DOHH2 (cell line): Measurements from ENCODE around the gene SMLR1.
"Not testable (repeated sequence)": the region's sequence is repeated elsewhere in the genome, so short reads cannot be mapped to it uniquely, and the experiment has no call there.

Experiments
- H3F3A ChIP-seq: fragments of 200-600 bp; sonication (generic), shearing (Covaris generic); 2 replicates; pipeline ENCODE4 v1.6.0; 2016; ENCODE audit warnings: antibody characterized with exemption, mild to moderate bottlenecking; ENCODE audit not compliant: control insufficient read depth, insufficient read depth
- H3K27ac ChIP-seq: fragments of 200-600 bp; sonication (generic); 2 replicates; pipeline ENCODE4 v1.5.1; 2014; ENCODE audit warnings: low read depth, mild to moderate bottlenecking, low read length, moderate library complexity
- H3K27me3 ChIP-seq: fragments of 200-600 bp; sonication (generic); 2 replicates; pipeline ENCODE4 v1.6.1; 2014; ENCODE audit warnings: mild to moderate bottlenecking, low read length, mixed read lengths; ENCODE audit not compliant: control insufficient read depth
- H3K36me3 ChIP-seq: fragments of 200-600 bp; sonication (generic); 2 replicates; pipeline ENCODE4 v1.6.1; 2014; ENCODE audit warnings: mild to moderate bottlenecking, low read length, moderate library complexity, mixed read lengths; ENCODE audit not compliant: control insufficient read depth
- H3K4me1 ChIP-seq: fragments of 200-600 bp; sonication (generic); 2 replicates; pipeline ENCODE4 v1.6.1; 2014; ENCODE audit warnings: mild to moderate bottlenecking, low read length, mixed read lengths; ENCODE audit not compliant: control insufficient read depth
- H3K4me2 ChIP-seq: fragments of 200-600 bp; sonication (generic); 2 replicates; pipeline ENCODE4 v1.6.0; 2014; ENCODE audit warnings: mild to moderate bottlenecking, low read length, moderate library complexity
- H3K4me3 ChIP-seq: fragments of 200-600 bp; sonication (generic); 2 replicates; pipeline ENCODE4 v1.5.1; 2014; ENCODE audit warnings: mild to moderate bottlenecking, low read length, mixed read lengths
- H3K79me2 ChIP-seq: fragments of 200-600 bp; sonication (generic); 2 replicates; pipeline ENCODE4 v1.6.1; 2014; ENCODE audit warnings: mild to moderate bottlenecking, low read length, mixed read lengths; ENCODE audit not compliant: control insufficient read depth
- H3K9me2 ChIP-seq: fragments of 200-600 bp; sonication (generic); replicated peaks from 2 replicates; pipeline ENCODE4 v1.6.1; 2014; ENCODE audit warnings: mild to moderate bottlenecking, low read length, mixed read lengths; ENCODE audit not compliant: control insufficient read depth
- H3K9me3 ChIP-seq: fragments of 200-600 bp; sonication (generic); 2 replicates; pipeline ENCODE4 v1.6.1; 2014; ENCODE audit warnings: antibody characterized with exemption, low read length, mixed read lengths; ENCODE audit not compliant: control insufficient read depth, insufficient read depth
- H4K20me1 ChIP-seq: fragments of 200-600 bp; sonication (generic); 2 replicates; pipeline ENCODE4 v1.6.0; 2014; ENCODE audit warnings: low read depth, mild to moderate bottlenecking, antibody characterized with exemption, low read length, moderate library complexity; ENCODE audit not compliant: control insufficient read depth, insufficient read depth
- EZH2phosphoT487 ChIP-seq: fragments of 200-600 bp; sonication (generic); IDR thresholded peaks from 2 replicates; pipeline ENCODE4 v1.6.1; 2017; ENCODE audit warnings: borderline replicate concordance, mild to moderate bottlenecking, antibody characterized with exemption, low read length, moderate library complexity, mixed read lengths
- TF ChIP-seq, protein P1 (sequence below): fragments of 200-600 bp; sonication (generic); IDR thresholded peaks from one replicate; pipeline ENCODE4 v1.5.1; 2014; ENCODE audit warnings: antibody characterized with exemption, mild to moderate bottlenecking, low read depth, low read length; ENCODE audit not compliant: poor library complexity, severe bottlenecking

Gene SMLR1

GRCh38 chr6:130794738-130795137 is 32.5 kb upstream of the SMLR1 start:
- TF ChIP-seq, protein P1, sequence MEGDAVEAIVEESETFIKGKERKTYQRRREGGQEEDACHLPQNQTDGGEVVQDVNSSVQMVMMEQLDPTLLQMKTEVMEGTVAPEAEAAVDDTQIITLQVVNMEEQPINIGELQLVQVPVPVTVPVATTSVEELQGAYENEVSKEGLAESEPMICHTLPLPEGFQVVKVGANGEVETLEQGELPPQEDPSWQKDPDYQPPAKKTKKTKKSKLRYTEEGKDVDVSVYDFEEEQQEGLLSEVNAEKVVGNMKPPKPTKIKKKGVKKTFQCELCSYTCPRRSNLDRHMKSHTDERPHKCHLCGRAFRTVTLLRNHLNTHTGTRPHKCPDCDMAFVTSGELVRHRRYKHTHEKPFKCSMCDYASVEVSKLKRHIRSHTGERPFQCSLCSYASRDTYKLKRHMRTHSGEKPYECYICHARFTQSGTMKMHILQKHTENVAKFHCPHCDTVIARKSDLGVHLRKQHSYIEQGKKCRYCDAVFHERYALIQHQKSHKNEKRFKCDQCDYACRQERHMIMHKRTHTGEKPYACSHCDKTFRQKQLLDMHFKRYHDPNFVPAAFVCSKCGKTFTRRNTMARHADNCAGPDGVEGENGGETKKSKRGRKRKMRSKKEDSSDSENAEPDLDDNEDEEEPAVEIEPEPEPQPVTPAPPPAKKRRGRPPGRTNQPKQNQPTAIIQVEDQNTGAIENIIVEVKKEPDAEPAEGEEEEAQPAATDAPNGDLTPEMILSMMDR, result no peak
- TF ChIP-seq EZH2phosphoT487, result no peak
- H3K4me2 ChIP-seq, result no peak overlapping the region
- no peak overlapping the region for H3K27ac ChIP-seq

DNA sequence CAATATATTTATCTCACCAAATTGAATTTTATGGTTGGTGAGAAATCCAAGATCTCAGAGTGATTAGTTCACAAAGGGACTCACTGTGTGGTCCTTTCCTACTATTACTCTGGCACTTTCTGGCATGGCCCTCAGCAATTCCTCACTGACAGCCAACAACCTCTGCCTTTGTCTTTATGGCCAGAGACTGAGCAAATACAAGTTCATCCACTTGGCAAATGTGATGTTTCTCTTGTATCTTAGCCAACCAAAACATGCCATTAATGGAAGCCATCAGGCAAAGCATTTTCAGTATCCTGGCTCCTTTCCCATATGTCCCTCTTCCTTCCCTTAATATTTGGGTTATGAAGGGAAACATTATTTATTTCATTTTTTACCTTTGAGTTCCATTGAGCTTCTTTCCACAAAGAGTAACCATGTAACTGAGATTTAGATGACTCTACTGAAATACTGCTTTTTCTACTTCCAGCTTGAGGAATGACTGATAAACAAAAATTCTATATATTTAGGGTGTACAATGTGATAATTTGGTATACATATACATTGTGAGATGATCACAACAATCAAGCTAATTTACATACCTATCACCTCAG is 30.8 kb upstream of the SMLR1 start:
- no peak overlapping the region for H3K27ac ChIP-seq
- H3K4me1 ChIP-seq, result no peaks in the 10 kb centered on the region
- peaks cover 3% of the 10 kb centered on the region; the same call in 1 of the 2 replicates for H3K27me3 ChIP-seq
- H3K9me2 ChIP-seq, result no peaks in the 10 kb centered on the region
- no peaks in the 10 kb centered on the region for H3K9me3 ChIP-seq
- H3K4me2 ChIP-seq, result no peak overlapping the region
- H3K4me3 ChIP-seq, result no peak overlapping the region
- TF ChIP-seq, protein P1, result no peak
- TF ChIP-seq EZH2phosphoT487, result no peak
- H3K79me2 ChIP-seq, result no peaks in the 10 kb centered on the region
- H3K36me3 ChIP-seq, result no peaks in the 10 kb centered on the region
- H4K20me1 ChIP-seq, result no peaks in the 10 kb centered on the region
- no peaks in the 10 kb centered on the region for H3F3A ChIP-seq

More at GRCh38 chr6:130794738-130795137, 32.5 kb upstream of the SMLR1 start:
- H3F3A ChIP-seq, result no peaks in the 10 kb centered on the region
- no peaks in the 10 kb centered on the region for H3K36me3 ChIP-seq
- no peaks in the 10 kb centered on the region for H3K9me2 ChIP-seq
- no peak overlapping the region for H3K4me3 ChIP-seq
- no peaks in the 10 kb centered on the region for H3K4me1 ChIP-seq
- H4K20me1 ChIP-seq, result no peaks in the 10 kb centered on the region
- no peaks in the 10 kb centered on the region for H3K79me2 ChIP-seq
- H3K27me3 ChIP-seq, result peaks cover 3% of the 10 kb centered on the region; the same call in 1 of the 2 replicates
- H3K9me3 ChIP-seq, result no peaks in the 10 kb centered on the region

DNA sequence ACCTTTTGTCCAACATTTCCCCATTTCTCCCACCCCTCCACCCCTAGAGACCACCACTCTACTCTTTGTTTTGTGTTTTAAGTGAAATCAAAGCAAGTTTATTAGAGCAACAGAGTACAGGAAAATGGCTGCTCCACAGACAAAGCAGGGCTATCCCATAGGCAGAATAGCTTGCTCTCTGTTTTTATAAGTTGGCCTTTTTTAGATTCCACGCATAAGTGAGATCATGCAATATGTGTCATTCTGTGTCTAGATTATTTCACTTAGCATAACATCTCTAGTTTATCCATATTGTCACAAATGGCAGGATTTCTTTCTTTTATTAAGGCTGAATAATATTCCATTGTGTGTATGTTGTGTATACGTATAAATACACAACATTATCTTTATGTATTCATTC is 30.1 kb upstream of the SMLR1 start:
- no peaks in the 10 kb centered on the region for H3K9me3 ChIP-seq
- peaks cover 3% of the 10 kb centered on the region; the same call in 1 of the 2 replicates for H3K27me3 ChIP-seq
- no peaks in the 10 kb centered on the region for H3K9me2 ChIP-seq
- no peak overlapping the region for H3K4me3 ChIP-seq
- H3K27ac ChIP-seq, result no peak overlapping the region
- TF ChIP-seq EZH2phosphoT487, result no peak
- TF ChIP-seq, protein P1, result no peak
- no peak overlapping the region for H3K4me2 ChIP-seq
- H3F3A ChIP-seq, result no peaks in the 10 kb centered on the region
- H3K36me3 ChIP-seq, result no peaks in the 10 kb centered on the region
- H3K4me1 ChIP-seq, result no peaks in the 10 kb centered on the region
- no peaks in the 10 kb centered on the region for H4K20me1 ChIP-seq
- no peaks in the 10 kb centered on the region for H3K79me2 ChIP-seq

DNA sequence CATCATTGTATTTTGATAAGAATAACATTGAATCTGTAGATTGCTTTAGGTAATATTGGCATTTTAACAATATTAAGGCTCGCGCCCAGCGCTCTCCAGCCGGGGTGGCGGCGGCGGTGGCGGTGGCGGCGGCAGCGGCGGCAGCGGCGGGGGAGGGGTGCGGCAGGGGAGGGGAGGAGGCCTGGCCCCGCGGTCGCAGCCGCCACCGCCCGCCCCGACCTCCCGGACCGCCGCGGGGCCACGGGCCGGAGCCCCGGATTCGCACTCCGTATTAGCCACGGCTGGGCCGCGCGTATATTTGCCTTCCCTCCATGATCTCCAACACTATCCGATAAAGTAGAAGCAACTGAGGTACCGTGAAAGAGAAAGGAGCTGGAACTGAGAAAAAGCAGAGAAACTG is 25.8 kb upstream of the SMLR1 start:
- H3K9me3 ChIP-seq, H3K4me1 ChIP-seq, H3K4me2 ChIP-seq, H3K9me2 ChIP-seq, H3K36me3 ChIP-seq, H3K27me3 ChIP-seq, H3F3A ChIP-seq, H3K4me3 ChIP-seq, H3K27ac ChIP-seq, H4K20me1 ChIP-seq, H3K79me2 ChIP-seq: not testable (repeated sequence)
